K562 (cell line): ENCODE results near the gene PPDPF. TPM values are rescaled to one million over a fixed set of nuclear protein-coding genes. Genes with fewer than 3 reads are reported as not detected.

Experiments
- ATAC-seq: fragments of 200-7000 bp; cut with Tn5 transposase; 3 replicates; pipeline ENCODE4 v1.9.1; 2020; ENCODE audit warnings: moderate library complexity
- BruUV-seq: library from RNA; stranded (reverse); fragments of 400-500 nt; replicated peaks from 2 replicates; lab custom pipeline; 2021; lab: Mats Ljungman, UMichigan
- CTCF ChIA-PET: fragments of 300-600 bp; formaldehyde crosslinking; extraction: SDS; loops from one replicate; lab custom pipeline; 2021; ENCODE audit warnings: low intra/inter-chr PET ratio; lab: Yijun Ruan, JAX
- POLR2A ChIA-PET: fragments of 300-600, 350-650 bp; sonication (Branson Sonifier 250); formaldehyde crosslinking; extraction: SDS; loops from one replicate; lab custom pipeline; 2021; ENCODE audit warnings: antibody characterized with exemption, inconsistent platforms; lab: Yijun Ruan, JAX
- DNase-seq, 4 experiments: peaks; one replicate each; pipeline versions ENCODE4 v3.0.0 to v3.0.0-alpha.2; 2011 to 2018; ENCODE audit warnings: low spot score in 3 of 4, mixed read lengths in 3 of 4; ENCODE audit errors: extremely low read depth in 1 of 4
- FAIRE-seq: peaks from 2 replicates; lab custom pipeline; 2011; peaks lifted over from hg19 to GRCh38; lab: Jason Lieb, UNC
- H2AFZ ChIP-seq: 2 replicates; pipeline ENCODE4 v1.6.0; 2011; ENCODE audit warnings: low read depth, low read length, control low read depth, inconsistent platforms
- H3K27ac ChIP-seq: fragments of 200-600 bp; 3 replicates; pipeline ENCODE4 v1.8.0; 2011; ENCODE audit warnings: low read depth, mild to moderate bottlenecking, control low read depth, inconsistent platforms, low read length, moderate library complexity, mixed read lengths; ENCODE audit errors: extremely low read depth
- H3K27me3 ChIP-seq, 2 experiments: fragments of 300-600 bp in 1 of 2; 2 replicates in 1 of 2; 3 replicates in 1 of 2; pipeline versions ENCODE4 v1.6.0 to v1.8.0; 2011; ENCODE audit warnings: inconsistent platforms in 2 of 2, low read length in 2 of 2, mild to moderate bottlenecking in 1 of 2, mixed read lengths in 1 of 2, moderate library complexity in 1 of 2; ENCODE audit not compliant: control insufficient read depth in 2 of 2, insufficient read depth in 2 of 2
- H3K36me3 ChIP-seq: fragments of 300-600 bp; 3 replicates; pipeline ENCODE4 v1.8.0; 2011; ENCODE audit warnings: mild to moderate bottlenecking, low read length, inconsistent platforms; ENCODE audit not compliant: control insufficient read depth, insufficient read depth
- H3K4me1 ChIP-seq, 2 experiments: fragments of 200-600 bp in 1 of 2; replicated peaks in 1 of 2; 2 replicates in 1 of 2; 3 replicates in 1 of 2; pipeline versions ENCODE4 v1.5.1 to v1.8.0; 2011; ENCODE audit warnings: inconsistent platforms in 2 of 2, low read length in 2 of 2, mild to moderate bottlenecking in 1 of 2, mixed read lengths in 1 of 2, moderate library complexity in 1 of 2; ENCODE audit not compliant: control insufficient read depth in 2 of 2, insufficient read depth in 2 of 2
- H3K4me2 ChIP-seq: 2 replicates; pipeline ENCODE4 v1.6.1; 2011; ENCODE audit warnings: low read length, control low read depth, inconsistent platforms, mixed read lengths; ENCODE audit not compliant: insufficient read depth
- H3K4me3 ChIP-seq: fragments of 200-600 bp; sonication (generic), shearing (Covaris generic); 2 replicates; pipeline ENCODE4 v1.5.1; 2016; ENCODE audit warnings: control low read depth, inconsistent platforms
- H3K79me2 ChIP-seq: fragments of 200-600 bp; 3 replicates; pipeline ENCODE4 v1.8.0; 2011; ENCODE audit warnings: low read length, inconsistent platforms; ENCODE audit not compliant: control insufficient read depth, insufficient read depth
- H3K9ac ChIP-seq, 2 experiments: 2 replicates each; pipeline versions ENCODE4 v1.6.0 to v1.6.1; 2011; ENCODE audit warnings: low read depth in 2 of 2, low read length in 2 of 2, control low read depth in 1 of 2, inconsistent platforms in 1 of 2, mild to moderate bottlenecking in 1 of 2, mixed read lengths in 1 of 2; ENCODE audit not compliant: insufficient read depth in 1 of 2
- H3K9me1 ChIP-seq: one replicate; pipeline ENCODE4 v1.6.0; 2011; ENCODE audit warnings: inconsistent platforms, mild to moderate bottlenecking, low read length, moderate library complexity; ENCODE audit not compliant: control insufficient read depth, insufficient read depth
- H3K9me3 ChIP-seq: replicated peaks from 2 replicates; pipeline ENCODE4 v1.5.1; 2011; ENCODE audit warnings: low read depth, low read length, inconsistent platforms; ENCODE audit not compliant: control insufficient read depth, insufficient read depth
- H4K20me1 ChIP-seq: replicated peaks from 2 replicates; pipeline ENCODE4 v1.6.1; 2011; ENCODE audit warnings: low read length, inconsistent platforms, mixed read lengths; ENCODE audit not compliant: control insufficient read depth, insufficient read depth
- HNRNPL ChIP-seq: fragments of 200-400 bp; formaldehyde crosslinking; IDR thresholded peaks from 2 replicates; pipeline ENCODE4 v1.6.1; 2017; ENCODE audit warnings: low read depth, mild to moderate bottlenecking, low read length
- POLR2G ChIP-seq: fragments of 200-400 bp; formaldehyde crosslinking; IDR thresholded peaks from 2 replicates; pipeline ENCODE4 v1.6.1; 2017; ENCODE audit warnings: low read depth, mild to moderate bottlenecking, antibody characterized with exemption, low read length, moderate library complexity
- WGBS: fragments of 100-300 bp; shearing (Covaris generic); methylation state at CpG from one replicate; pipeline ENCODE4 v1.1.6; 2016; ENCODE audit warnings: low coverage, mixed read lengths; ENCODE audit not compliant: insufficient coverage; ENCODE audit errors: missing lambda C conversion rate; 5-methylcytosine and 5-hydroxymethylcytosine counted together
- in situ Hi-C: fragments of 300-500 bp; cut with MboI; formaldehyde crosslinking; loops from 4 replicates; pipeline ENCODE4 v1.15.0; 2018; ENCODE audit warnings: inconsistent platforms, mixed read lengths
- intact Hi-C: fragments of 100-400 bp; cut with micrococcal nuclease; formaldehyde crosslinking; loops from 2 replicates; pipeline ENCODE4 v1.14.2; 2022
- polyA plus RNA-seq, 8 experiments: library from polyadenylated mRNA; depleted of rRNA in 4 of 8; stranded (reverse) in 5 of 8; unstranded in 3 of 8; fragments of >200 nt; fragmentation: Nextera tagmentation in 2 of 8; fragmentation: Illumina TruSeq in 1 of 8; extraction: Ambion mirVana in 2 of 8; extraction: Trizol in 1 of 8; gene quantifications; 2 replicates each; pipeline versions ENCODE4 v1.2.1 to v1.2.3, GENCODE V29; 2011 to 2014; ENCODE audit warnings: inconsistent platforms in 1 of 8, missing spikeins in 1 of 8
- total RNA-seq, 7 experiments: library from RNA; depleted of rRNA in 6 of 7; stranded (reverse); fragments of >200 nt in 6 of 7; fragmentation: Illumina TruSeq in 2 of 7; extraction: Trizol in 2 of 7; gene quantifications; 2 replicates each; pipeline versions ENCODE4 v1.2.1 to v1.2.3, GENCODE V29; 2011 to 2021; ENCODE audit warnings: low replicate concordance in 1 of 7
- TF ChIP-seq, protein P1 (sequence below): fragments of 450-650 bp; formaldehyde crosslinking; IDR thresholded peaks from 2 replicates; pipeline ENCODE4 v1.4.0; 2020; ENCODE audit warnings: mild to moderate bottlenecking

Gene PPDPF
- total and polyA plus RNA-seq, 9 of the 15 experiments (the other 6 are each of a cell fraction or from before 2014, with no cell fraction given) = 0.77 to 233 (median 10.5) TPM

- H3K36me3 ChIP-seq = no peaks in the 10 kb centered on the region
- BruUV-seq = no TSS peak
- peaks cover 0 to 24% of the 10 kb centered on the region in 2 experiments; a peak in 2 of 5 replicates for H3K27me3 ChIP-seq
- DNase-seq = no peak
- ATAC-seq = no peak
- WGBS = 56% methylated on average over 35 of the region's 46 CpGs
- no peaks in the 10 kb centered on the region for H4K20me1 ChIP-seq
- POLR2A ChIA-PET = interaction anchor here (0.6 to 1.9 kb wide), 5 partner anchors 11 to 197 kb away, joined by 3 to 9 read pairs (median 3); partner anchors contain the start of gene PPDPF
- H3K79me2 ChIP-seq = no peaks in the 10 kb centered on the region
- in situ Hi-C loops = no loop called here
- TF ChIP-seq POLR2G (peak; percentile 48; the same call in 1 of the 2 replicates), HNRNPL (0 out of 2 replicates have a peak, but pooled peaks have one; percentile 37)
- TF ChIP-seq, protein P1, sequence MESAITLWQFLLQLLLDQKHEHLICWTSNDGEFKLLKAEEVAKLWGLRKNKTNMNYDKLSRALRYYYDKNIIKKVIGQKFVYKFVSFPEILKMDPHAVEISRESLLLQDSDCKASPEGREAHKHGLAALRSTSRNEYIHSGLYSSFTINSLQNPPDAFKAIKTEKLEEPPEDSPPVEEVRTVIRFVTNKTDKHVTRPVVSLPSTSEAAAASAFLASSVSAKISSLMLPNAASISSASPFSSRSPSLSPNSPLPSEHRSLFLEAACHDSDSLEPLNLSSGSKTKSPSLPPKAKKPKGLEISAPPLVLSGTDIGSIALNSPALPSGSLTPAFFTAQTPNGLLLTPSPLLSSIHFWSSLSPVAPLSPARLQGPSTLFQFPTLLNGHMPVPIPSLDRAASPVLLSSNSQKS (CRISPR knock-in tag) = no peak
- CTCF ChIA-PET = no interaction called here
- H2AFZ ChIP-seq = no peak overlapping the region
- H3K4me1 ChIP-seq = peaks cover 0 to 89% of the 10 kb centered on the region in 2 experiments; a peak in 3 of 5 replicates
- no peaks in the 10 kb centered on the region for H3K9me1 ChIP-seq
- no peaks in the 10 kb centered on the region for H3K9me3 ChIP-seq
- no peak for FAIRE-seq
- H3K9ac ChIP-seq = no peak overlapping the region
- H3K27ac ChIP-seq = no peak overlapping the region
- no peak overlapping the region for H3K4me2 ChIP-seq
- intact Hi-C loops = no loop called here
- no peak overlapping the region for H3K4me3 ChIP-seq
These were observed 46.0 kb downstream of the PPDPF start for GRCh38 chr20:63566395-63567135.
